Measurements from ENCODE around the gene ITPR3.

GRCh38 chr6:33684428-33684896 is 63.3 kb downstream of the ITPR3 start:
- TF ChIP-seq EGR1 (IDR thresholded peaks at IDR 0.05; ENCODE audit: low read depth) (no peak), EZH2 (IDR thresholded peaks at IDR 0.05) (no peak), POLR2AphosphoS5 (IDR thresholded peaks at IDR 0.05; ENCODE audit: low read depth, low read length) (no peak), POLR2A (IDR thresholded peaks at IDR 0.05; ENCODE audit: borderline replicate concordance, extremely low read depth, insufficient read depth, insufficient read length) (no peak), ATF3 (IDR thresholded peaks at IDR 0.05) (no peak), CTCF (IDR thresholded peaks at IDR 0.05 in 2 of 3, conservative IDR thresholded peaks at IDR 0.05 in 1 of 3; ENCODE audit: borderline replicate concordance in 1 of 3, insufficient read depth in 1 of 3, low read depth in 2 of 3, low read length in 2 of 3) (no peak), YY1 (IDR thresholded peaks at IDR 0.05; ENCODE audit: extremely low read depth, insufficient replicate concordance, low read depth, low read length) (no peak), EZH2phosphoT487 (IDR thresholded peaks at IDR 0.05; ENCODE audit: borderline replicate concordance) (no peak), REST (IDR thresholded peaks at IDR 0.05; ENCODE audit: low read depth) (no peak), SIN3A (IDR thresholded peaks at IDR 0.05; ENCODE audit: low read depth) (no peak), RAD21 (IDR thresholded peaks at IDR 0.05; ENCODE audit: low read depth) (no peak), ZNF274 (IDR thresholded peaks at IDR 0.05; ENCODE audit: low read depth, low read length) (no peak), CEBPB (IDR thresholded peaks at IDR 0.05; ENCODE audit: low read depth) (no peak)
